Heart left ventricle (tissue), 13 donors: ENCODE data around the gene NDOR1.

ENCODE experiments used
- POLR2A ChIP-seq, 2 donors: fragments of 450-650 bp; IDR thresholded peaks; one replicate each; pipeline ENCODE4 v1.6.1; 2017; ENCODE audit warnings: antibody characterized with exemption in 2 of 2, mild to moderate bottlenecking in 2 of 2, moderate library complexity in 2 of 2
- TF ChIP-seq, protein P1 (sequence below), 12 donors: fragments of 200-600 bp; sonication (generic) in 4 of 12; IDR thresholded peaks; one replicate each; pipeline versions ENCODE4 v1.5.0 to v1.8.0; 2018 to 2022; ENCODE audit warnings: antibody characterized with exemption in 12 of 12, mild to moderate bottlenecking in 5 of 12
- donor health status: ischemic (EF 13 %, LVEDD 7.1; RV severe dilation, severe dysfunction).
- donor health status: DM: no; HTN: yes; CAD: no.
- donor health status: DM: no; HTN: no; CAD: no.
- donor health status: ischemic (EF 25% LVEDD 6.9; RV normal size, moderate dysfunction).
- donor health status: ischemic (EF 25% LVEDD 5.7; RV mildly dilated, moderate dysfunction).
- donor health status: ischemic (EF 35%, LVEDD 5.7; RV mildly dilated, moderate dysfunction).
- donor health status: nonischemic (EF 11% LVEDD 7.7; RV severe dilation, severe dysfunction).
- donor health status: DM: yes; HTN: yes; CAD: no.
- donor health status: PGD.
- donor health status: ischemic (EF 29% LVEDD 5.4; RV normal size, mild dysfunction).
- donor health status: nonischemic (EF 23%, LVEDD 6.1; RV moderate dilation, normal function).

- TF ChIP-seq, protein P1, sequence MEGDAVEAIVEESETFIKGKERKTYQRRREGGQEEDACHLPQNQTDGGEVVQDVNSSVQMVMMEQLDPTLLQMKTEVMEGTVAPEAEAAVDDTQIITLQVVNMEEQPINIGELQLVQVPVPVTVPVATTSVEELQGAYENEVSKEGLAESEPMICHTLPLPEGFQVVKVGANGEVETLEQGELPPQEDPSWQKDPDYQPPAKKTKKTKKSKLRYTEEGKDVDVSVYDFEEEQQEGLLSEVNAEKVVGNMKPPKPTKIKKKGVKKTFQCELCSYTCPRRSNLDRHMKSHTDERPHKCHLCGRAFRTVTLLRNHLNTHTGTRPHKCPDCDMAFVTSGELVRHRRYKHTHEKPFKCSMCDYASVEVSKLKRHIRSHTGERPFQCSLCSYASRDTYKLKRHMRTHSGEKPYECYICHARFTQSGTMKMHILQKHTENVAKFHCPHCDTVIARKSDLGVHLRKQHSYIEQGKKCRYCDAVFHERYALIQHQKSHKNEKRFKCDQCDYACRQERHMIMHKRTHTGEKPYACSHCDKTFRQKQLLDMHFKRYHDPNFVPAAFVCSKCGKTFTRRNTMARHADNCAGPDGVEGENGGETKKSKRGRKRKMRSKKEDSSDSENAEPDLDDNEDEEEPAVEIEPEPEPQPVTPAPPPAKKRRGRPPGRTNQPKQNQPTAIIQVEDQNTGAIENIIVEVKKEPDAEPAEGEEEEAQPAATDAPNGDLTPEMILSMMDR (IDR thresholded peaks at IDR 0.05): no peak
- no peak for TF ChIP-seq POLR2A (IDR thresholded peaks at IDR 0.05)
Measured at GRCh38 chr9:137195525-137196220, 9.8 kb upstream of the NDOR1 start.
